Astrocyte (in vitro differentiated cells and primary cell): ENCODE data around the gene FAM3A. TPM values are rescaled to one million over a fixed set of nuclear protein-coding genes. Genes with fewer than 3 reads are reported as not detected.

Experiments
- DNase-seq: peaks from one replicate; pipeline ENCODE4 v3.0.0-alpha.2; 2010; ENCODE audit warnings: low read depth
- FAIRE-seq: peaks from 2 replicates; lab custom pipeline; 2011; peaks lifted over from hg19 to GRCh38; lab: Jason Lieb, UNC
- H2AFZ ChIP-seq: 2 replicates; pipeline ENCODE4 v1.6.0; 2012; ENCODE audit warnings: low read depth, low read length, inconsistent platforms
- H3K27ac ChIP-seq: 2 replicates; pipeline ENCODE4 v1.5.1; 2011; ENCODE audit warnings: low read depth, low read length, inconsistent platforms
- H3K27me3 ChIP-seq: 2 replicates; pipeline ENCODE4 v1.6.0; 2011; ENCODE audit warnings: low read length, inconsistent platforms; ENCODE audit not compliant: insufficient read depth
- H3K36me3 ChIP-seq: 2 replicates; pipeline ENCODE4 v1.5.1; 2011; ENCODE audit warnings: low read length, inconsistent platforms; ENCODE audit not compliant: insufficient read depth
- H3K4me1 ChIP-seq: 2 replicates; pipeline ENCODE4 v1.5.1; 2011; ENCODE audit warnings: low read length, inconsistent platforms; ENCODE audit not compliant: insufficient read depth
- H3K4me2 ChIP-seq: 2 replicates; pipeline ENCODE4 v1.6.0; 2012; ENCODE audit warnings: low read length, inconsistent platforms
- H3K4me3 ChIP-seq: 2 replicates; pipeline ENCODE4 v1.5.1; 2011; ENCODE audit warnings: low read depth, mild to moderate bottlenecking, low read length, inconsistent platforms; ENCODE audit not compliant: insufficient read depth
- H3K79me2 ChIP-seq: 2 replicates; pipeline ENCODE4 v1.6.0; 2012; ENCODE audit warnings: mild to moderate bottlenecking, low read length, inconsistent platforms; ENCODE audit not compliant: insufficient read depth
- H3K9ac ChIP-seq: 2 replicates; pipeline ENCODE4 v1.6.0; 2012; ENCODE audit warnings: mild to moderate bottlenecking, low read length, inconsistent platforms
- H3K9me3 ChIP-seq: 2 replicates; pipeline ENCODE4 v1.5.1; 2012; ENCODE audit warnings: low read depth, mild to moderate bottlenecking, low read length, inconsistent platforms; ENCODE audit not compliant: insufficient read depth
- H4K20me1 ChIP-seq: 2 replicates; pipeline ENCODE4 v1.6.0; 2012; ENCODE audit warnings: low read length, inconsistent platforms; ENCODE audit not compliant: insufficient read depth
- H3K27ac Mint-ChIP-seq: one replicate; pipeline ENCODE4 v1.8.0; 2021; ENCODE audit warnings: mild to moderate bottlenecking, mixed read lengths; ENCODE audit not compliant: unreplicated experiment
- H3K27me3 Mint-ChIP-seq: one replicate; pipeline ENCODE4 v1.8.0; 2021; ENCODE audit warnings: low read depth, mixed read lengths; ENCODE audit not compliant: unreplicated experiment
- H3K36me3 Mint-ChIP-seq: one replicate; pipeline ENCODE4 v1.8.0; 2021; ENCODE audit warnings: low read depth, mixed read lengths; ENCODE audit not compliant: unreplicated experiment
- H3K4me1 Mint-ChIP-seq: one replicate; pipeline ENCODE4 v1.8.0; 2021; ENCODE audit warnings: low read depth, mixed read lengths; ENCODE audit not compliant: unreplicated experiment
- H3K4me3 Mint-ChIP-seq: one replicate; pipeline ENCODE4 v1.8.0; 2021; ENCODE audit warnings: mild to moderate bottlenecking, moderate library complexity, mixed read lengths; ENCODE audit not compliant: unreplicated experiment
- H3K9me3 Mint-ChIP-seq: one replicate; pipeline ENCODE4 v1.8.0; 2021; ENCODE audit warnings: mild to moderate bottlenecking, mixed read lengths; ENCODE audit not compliant: unreplicated experiment
- CTCF ChIP-seq: IDR thresholded peaks from 2 replicates; pipeline ENCODE4 v1.5.1; 2011; ENCODE audit warnings: low read depth, mild to moderate bottlenecking, inconsistent platforms, low read length, moderate library complexity; ENCODE audit not compliant: insufficient read depth
- EZH2 ChIP-seq: IDR thresholded peaks from 2 replicates; pipeline ENCODE4 v1.6.1; 2012; ENCODE audit warnings: mild to moderate bottlenecking, low read length, inconsistent platforms; ENCODE audit not compliant: insufficient read depth
- total RNA-seq: library from RNA; stranded (reverse); gene quantifications from 2 replicates; pipeline ENCODE4 v1.2.1, GENCODE V29; 2021

Gene FAM3A
- total RNA-seq, 1 donor from 2014 or later, result 20.9 TPM

- Histone ChIP-seq H3K27ac (peak within 1 kb of the TSS; percentile 33), H3K9ac (peak within 1 kb of the TSS; percentile 64), H3K9me3 (no peaks in the 10 kb centered on the region), H4K20me1 (no peaks in the 10 kb centered on the region), H3K36me3 (no peaks in the 10 kb centered on the region), H3K4me3 (peak within 1 kb of the TSS; percentile 50), H3K27me3 (no peaks in the 10 kb centered on the region), H3K4me2 (peak within 1 kb of the TSS; percentile 89), H2AFZ (peak within 1 kb of the TSS; percentile 71), H3K4me1 (no peaks in the 10 kb centered on the region), H3K79me2 (no peaks in the 10 kb centered on the region)
- Mint-ChIP-seq H3K9me3 (no peaks in the 10 kb centered on the region), H3K27ac (peak within 1 kb of the TSS; percentile 53), H3K36me3 (peaks cover 4% of the 10 kb centered on the region), H3K4me3 (peak within 1 kb of the TSS; percentile 83), H3K27me3 (no peaks in the 10 kb centered on the region), H3K4me1 (no peaks in the 10 kb centered on the region)
- FAIRE-seq, result no peak
- peak; percentile 67 for DNase-seq
- TF ChIP-seq EZH2, result no peak
- no peak for TF ChIP-seq CTCF
These were observed 37.1 kb downstream of the FAM3A start, which contains the start of gene LAGE3 for GRCh38 chrX:154478728-154479622. TSS of gene LAGE3 (minus strand) at chrX:154479281. CDS start at chrX:154478915, 366 bp downstream.

GRCh38 chrX:154477891-154478477 is 38.0 kb downstream of the FAM3A start:
- TF ChIP-seq CTCF (no peak), EZH2 (no peak)
- Histone ChIP-seq H2AFZ (no peak overlapping the region), H3K27ac (peak overlapping the region; percentile 33), H3K36me3 (no peaks in the 10 kb centered on the region), H3K4me3 (peak overlapping the region; percentile 50), H3K27me3 (no peaks in the 10 kb centered on the region), H3K9ac (peak overlapping the region; percentile 64), H3K79me2 (no peaks in the 10 kb centered on the region), H4K20me1 (peaks cover 3% of the 10 kb centered on the region), H3K4me1 (no peaks in the 10 kb centered on the region), H3K4me2 (peak overlapping the region; percentile 89), H3K9me3 (no peaks in the 10 kb centered on the region)
- H3K36me3 Mint-ChIP-seq, result peaks cover 4% of the 10 kb centered on the region
- FAIRE-seq, result no peak
- H3K4me1 Mint-ChIP-seq, result no peaks in the 10 kb centered on the region
- peak overlapping the region; percentile 83 for H3K4me3 Mint-ChIP-seq
- DNase-seq, result no peak
- no peaks in the 10 kb centered on the region for H3K27me3 Mint-ChIP-seq
- H3K27ac Mint-ChIP-seq, result peak overlapping the region; percentile 77
- no peaks in the 10 kb centered on the region for H3K9me3 Mint-ChIP-seq
